ENCODE measurements around the gene OR56A1.

Gene OR56A1

DNA sequence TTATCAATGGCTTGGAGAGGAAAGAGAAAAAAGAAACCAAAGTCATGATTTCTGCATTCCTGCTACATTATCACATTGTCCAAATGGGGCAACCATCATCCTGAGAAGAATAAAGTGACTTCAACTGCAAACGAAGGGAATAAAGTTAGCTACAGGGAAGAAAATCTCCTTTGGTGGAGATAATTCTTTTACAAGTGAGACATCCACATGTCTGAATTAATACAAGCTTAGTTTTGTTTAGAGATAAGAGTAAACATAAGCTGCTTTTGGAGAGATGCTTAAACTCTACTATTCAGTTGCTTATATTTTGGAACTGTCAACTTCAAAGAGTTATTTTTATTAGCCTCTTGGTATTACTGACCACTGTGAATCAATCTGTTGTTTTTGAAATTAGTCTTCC lies 43.7 kb downstream of the OR56A1 start, which contains the start of gene OR52L1:
TSS of gene OR52L1 (minus strand) at position 101 of the 400 bp plus-strand sequence. CDS start at position 46, 55 bp downstream.
- DNase-seq, result no peak

DNA sequence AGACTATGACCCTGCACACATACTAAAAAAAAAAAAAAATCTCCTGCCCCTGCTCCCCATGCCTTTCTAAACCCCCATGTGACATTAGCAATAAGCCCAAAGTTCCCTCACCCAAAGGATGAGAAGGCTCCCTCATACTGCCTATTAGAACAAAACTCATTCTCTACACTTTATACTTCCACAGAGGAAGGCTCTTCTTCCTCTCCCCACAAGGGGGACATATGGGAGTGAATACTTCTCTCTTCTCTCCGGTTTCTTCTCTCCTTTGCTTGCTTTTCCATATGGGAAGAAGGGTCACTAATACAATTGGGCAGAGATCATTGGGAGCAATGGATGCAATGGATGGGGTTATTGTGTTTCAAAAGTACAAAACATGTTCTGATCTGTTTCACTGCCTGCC lies 47.1 kb downstream of the OR56A1 start:
- DNase-seq, result no peak

GRCh38 chr11:5973530-5973929 lies 57.0 kb downstream of the OR56A1 start:
- no peak for DNase-seq

Measured in NCI-H524 (cell line).